ENCODE measurements around the gene KLHL2. TPM values are rescaled to one million over a fixed set of nuclear protein-coding genes. Genes with fewer than 3 reads are reported as not detected.
"Not testable (repeated sequence)": the region's sequence is repeated elsewhere in the genome, so short reads cannot be mapped to it uniquely, and the experiment has no call there.

KLHL2 gene
- total RNA-seq, 1 donor from 2014 or later, result 30.8 TPM

- not testable (repeated sequence) for DNase-seq (ENCODE audit: low spot score)
Measured at GRCh38 chr4:165232623-165233433, 25.5 kb downstream of the KLHL2 start.

GRCh38 chr4:165234766-165235165, 27.4 kb downstream of the KLHL2 start:
- DNase-seq (ENCODE audit: low spot score), result no peak

DNA sequence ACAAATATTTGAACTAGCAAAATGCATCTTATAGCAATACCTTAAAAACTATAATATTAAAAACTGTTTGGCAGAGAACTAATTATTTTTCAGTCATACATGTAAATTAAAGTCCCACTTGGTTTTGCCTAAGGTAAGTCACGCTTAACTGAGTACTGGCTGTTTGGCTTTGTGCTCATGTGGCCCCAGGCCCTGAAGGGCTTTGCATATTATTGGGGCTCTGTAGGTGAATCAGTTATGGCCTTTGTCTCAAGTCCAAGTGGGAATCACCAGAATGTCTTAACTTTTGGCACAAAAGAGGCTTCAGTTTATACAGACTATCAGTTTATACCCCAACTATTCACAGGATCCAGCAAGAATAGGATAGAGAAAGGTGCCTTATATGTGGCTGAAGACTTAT, 29.5 kb downstream of the KLHL2 start:
- not testable (repeated sequence) for DNase-seq (ENCODE audit: low spot score)

DNA sequence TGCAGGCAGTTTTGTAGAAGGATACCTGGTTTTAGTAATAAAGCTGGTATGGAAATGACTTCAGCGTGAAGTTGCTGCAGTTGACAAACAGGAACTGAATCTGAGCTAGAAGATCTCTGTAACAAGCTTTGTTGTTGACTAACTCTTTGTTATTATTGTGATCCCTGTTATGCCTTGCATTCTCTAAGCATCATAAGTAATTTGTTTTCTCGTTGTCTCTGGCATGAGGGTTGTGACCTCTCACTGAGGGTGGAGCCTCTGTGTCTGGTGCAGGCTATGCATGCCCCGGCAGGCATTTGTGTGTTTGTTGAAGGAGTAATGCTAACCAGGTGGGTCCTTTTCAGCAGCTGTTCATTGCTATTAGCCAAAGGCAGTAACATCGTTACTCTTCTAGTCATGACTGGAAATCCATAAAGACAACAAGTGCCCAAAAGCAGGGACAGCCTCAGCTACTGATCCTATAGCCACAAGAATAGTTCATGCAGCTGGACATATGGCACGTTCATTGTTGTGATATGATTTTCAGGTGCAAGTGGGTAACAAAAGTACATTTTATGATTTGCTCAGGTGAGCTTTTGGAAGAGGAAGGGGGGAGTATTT, 30.8 kb downstream of the KLHL2 start:
- not testable (repeated sequence) for DNase-seq (ENCODE audit: low spot score)

DNA sequence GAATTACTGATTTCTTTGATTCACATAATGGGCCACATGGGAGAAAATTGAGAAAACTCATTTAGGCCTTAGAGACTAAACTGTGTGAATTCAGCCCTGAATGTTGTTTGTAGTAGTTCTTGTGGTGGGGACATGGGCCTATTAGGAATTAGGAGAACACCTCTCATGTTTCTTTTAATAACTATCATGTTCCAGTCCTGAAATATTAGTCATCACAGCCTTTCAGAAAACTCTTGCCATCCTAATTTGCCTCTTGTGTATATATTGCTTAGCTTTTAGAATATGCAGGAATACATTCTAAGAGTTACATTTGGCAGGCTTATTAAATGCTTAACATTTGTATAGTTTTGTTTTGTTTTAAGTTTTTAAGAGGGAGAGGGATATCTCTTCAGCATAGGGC, 33.4 kb downstream of the KLHL2 start:
- not testable (repeated sequence) for DNase-seq (ENCODE audit: low spot score)

DNA sequence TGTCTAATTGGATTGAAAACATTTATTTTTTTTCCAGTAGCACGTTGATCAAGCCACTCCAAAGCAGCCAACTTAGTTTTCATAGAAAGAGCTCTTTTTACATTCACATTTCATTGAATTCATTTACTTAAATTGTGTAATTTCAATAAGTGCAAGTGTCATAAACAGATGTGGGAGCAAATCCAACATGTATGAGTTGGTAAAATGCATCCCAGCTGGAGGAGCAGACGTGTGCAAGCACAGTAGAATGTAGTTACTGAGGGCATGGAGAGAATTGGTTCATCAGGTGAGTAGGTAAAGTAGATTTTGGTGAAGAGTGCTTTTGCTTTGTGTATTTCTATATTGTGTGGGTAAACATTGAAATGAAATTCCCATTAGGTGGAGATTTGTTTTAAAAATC, 36.8 kb downstream of the KLHL2 start:
- DNase-seq (ENCODE audit: low spot score), result not testable (repeated sequence)

GRCh38 chr4:165244587-165245186, 37.3 kb downstream of the KLHL2 start:
- DNase-seq (ENCODE audit: low spot score), result not testable (repeated sequence)

- DNase-seq (ENCODE audit: low spot score), result no peak
Measured at GRCh38 chr4:165248102-165248501, 40.7 kb downstream of the KLHL2 start.

- not testable (repeated sequence) for DNase-seq (ENCODE audit: low spot score)
Measured at GRCh38 chr4:165248904-165249303, 41.5 kb downstream of the KLHL2 start.

DNA sequence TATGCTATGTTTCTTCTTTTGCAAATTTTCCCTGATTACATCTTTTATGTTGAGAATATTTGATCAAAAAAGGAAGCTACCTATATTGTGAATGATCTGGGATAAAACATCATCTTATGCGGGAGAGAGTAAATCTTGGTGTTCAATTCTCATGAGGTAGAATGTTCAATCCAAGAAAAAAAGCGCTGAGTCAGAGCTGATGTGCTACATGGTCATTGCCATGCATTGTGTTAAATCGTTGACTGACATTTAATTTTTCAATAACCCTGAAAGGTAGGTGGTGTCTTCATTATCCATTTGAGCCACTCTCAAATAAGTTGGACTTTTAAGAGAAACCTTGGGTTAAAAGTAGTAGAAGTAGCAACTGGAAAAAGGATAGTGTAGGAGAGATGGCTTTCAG, 47.4 kb downstream of the KLHL2 start:
- not testable (repeated sequence) for DNase-seq (ENCODE audit: low spot score)

DNA sequence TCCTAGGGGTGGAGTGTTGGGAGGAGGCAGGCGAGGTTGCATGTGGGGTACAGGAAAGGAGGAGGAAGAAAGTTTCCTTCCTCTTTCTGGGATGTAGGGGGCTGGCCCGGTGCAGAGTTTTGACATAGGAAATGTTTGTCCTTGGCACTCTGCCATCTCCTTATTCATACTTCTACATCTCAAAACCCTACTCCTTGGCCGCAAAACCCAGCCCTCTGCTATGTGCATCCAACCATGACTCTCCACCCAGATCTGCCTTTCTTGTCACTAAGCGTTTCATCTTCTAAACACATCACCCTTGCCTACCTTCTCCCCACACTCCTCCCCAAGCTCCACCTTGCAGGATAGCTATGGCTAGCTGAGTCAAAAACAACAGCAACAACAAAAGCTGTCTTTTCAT, 48.1 kb downstream of the KLHL2 start:
- not testable (repeated sequence) for DNase-seq (ENCODE audit: low spot score)

DNA sequence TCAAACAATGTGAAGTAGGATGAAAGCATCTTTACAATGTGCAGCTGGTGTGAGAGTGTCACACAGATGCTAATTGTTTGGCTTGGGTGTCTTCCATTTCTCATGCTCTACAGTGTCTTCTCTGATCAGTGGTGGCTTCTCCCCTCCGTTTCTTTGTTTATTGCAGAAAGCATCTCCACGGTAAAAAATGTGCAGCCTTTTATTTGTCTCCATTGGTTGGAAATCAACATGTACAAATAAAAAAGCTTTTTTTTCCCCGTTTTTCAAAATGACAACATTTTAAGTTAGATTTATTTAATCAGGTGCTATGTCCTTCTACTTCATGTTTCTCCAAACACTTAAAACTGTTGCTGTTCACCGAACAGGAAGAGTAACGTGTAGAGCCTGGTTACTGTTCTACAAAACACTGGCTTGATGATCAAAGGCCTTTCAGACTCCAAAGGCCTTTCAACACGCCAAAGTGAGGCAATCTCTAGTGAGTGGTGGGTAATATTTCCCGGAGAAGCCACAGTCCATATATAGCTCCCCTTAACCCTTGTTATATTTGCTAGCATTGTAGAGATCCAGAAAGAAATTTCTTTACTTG, 48.8 kb downstream of the KLHL2 start:
- DNase-seq (ENCODE audit: low spot score), result not testable (repeated sequence)

- DNase-seq (ENCODE audit: low spot score), result not testable (repeated sequence)
Measured at GRCh38 chr4:165259776-165260175, 52.4 kb downstream of the KLHL2 start.

DNA sequence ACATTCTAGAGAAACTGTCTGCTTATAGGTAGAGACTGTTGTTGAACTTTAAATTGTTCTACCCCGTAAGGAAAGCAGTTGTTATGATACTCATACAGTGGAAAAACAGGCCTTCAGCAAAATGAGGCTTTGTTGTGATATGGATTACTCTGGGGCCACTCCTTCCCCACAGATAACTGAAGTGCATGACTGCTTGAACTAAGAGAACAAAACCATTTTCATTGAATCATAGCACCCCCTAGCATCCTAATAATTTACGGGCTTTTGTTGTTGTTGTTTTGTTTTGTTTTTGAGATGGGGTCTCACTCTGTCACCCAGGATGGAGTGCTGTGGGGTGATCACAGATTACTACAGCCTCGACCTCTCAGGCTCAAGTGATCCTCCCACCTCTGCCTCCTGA, 54.9 kb downstream of the KLHL2 start:
- DNase-seq (ENCODE audit: low spot score), result not testable (repeated sequence)

GRCh38 chr4:165263466-165263865, 56.1 kb downstream of the KLHL2 start:
- not testable (repeated sequence) for DNase-seq (ENCODE audit: low spot score)

DNA sequence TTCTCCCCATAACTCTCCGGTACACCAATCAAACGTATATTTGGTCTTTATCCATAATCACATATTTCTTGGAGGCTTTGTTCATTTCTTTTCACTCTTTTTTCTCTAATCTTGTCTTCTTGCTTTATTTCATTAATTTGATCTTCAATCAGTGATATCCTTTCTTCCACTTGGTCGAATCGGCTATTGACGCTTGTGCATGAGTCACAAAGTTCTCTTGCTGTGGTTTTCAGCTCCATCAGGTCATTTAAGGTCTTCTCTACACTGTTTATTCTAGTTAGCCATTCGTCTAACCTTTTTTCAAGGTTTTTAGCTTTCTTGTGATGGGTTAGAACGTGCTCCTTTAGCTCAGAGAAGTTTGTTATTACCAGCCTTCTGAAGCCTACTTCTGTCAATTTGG, 62.6 kb downstream of the KLHL2 start:
- not testable (repeated sequence) for DNase-seq (ENCODE audit: low spot score)

- DNase-seq (ENCODE audit: low spot score), result not testable (repeated sequence)
Measured at GRCh38 chr4:165273443-165273842, 66.1 kb downstream of the KLHL2 start.

DNA sequence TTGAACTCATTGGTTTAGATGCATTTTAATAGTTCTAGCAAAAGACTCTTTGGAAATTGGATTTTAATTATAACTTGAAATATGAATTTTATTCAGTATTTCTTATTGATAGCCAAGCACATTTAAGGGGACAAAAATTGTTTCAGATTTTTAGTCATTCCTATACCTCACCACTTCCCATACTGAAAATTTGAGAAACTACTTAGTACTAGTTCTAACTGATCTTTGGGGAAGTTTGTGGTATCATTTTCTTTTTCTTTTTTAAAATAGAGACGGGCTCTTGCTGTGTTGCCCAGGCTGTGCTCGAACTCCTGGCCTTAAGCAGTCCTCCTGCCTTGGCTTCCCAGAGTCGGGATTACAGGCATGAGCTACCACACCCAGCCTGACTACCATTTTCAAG, 68.0 kb downstream of the KLHL2 start:
- not testable (repeated sequence) for DNase-seq (ENCODE audit: low spot score)

DNA sequence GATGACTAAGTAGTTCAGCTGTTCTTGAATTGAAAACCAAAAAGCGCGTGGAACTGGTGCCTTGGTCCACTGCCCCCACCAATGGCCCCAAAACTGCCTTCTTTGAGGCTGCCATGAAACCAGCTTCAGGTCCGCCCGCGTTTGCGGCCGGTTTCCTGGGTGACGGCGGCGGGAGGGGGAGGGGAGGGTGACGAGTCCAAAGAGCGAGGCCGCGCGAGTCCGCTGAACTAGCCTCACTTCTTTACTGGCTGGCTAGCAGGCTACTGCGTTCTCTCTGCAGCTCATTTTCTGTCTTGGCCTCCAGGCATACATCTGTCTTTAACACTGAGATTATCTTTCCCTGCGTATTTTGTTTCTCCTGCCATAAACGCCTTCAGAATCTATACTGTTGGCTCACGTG, 72.2 kb downstream of the KLHL2 start:
- not testable (repeated sequence) for DNase-seq (ENCODE audit: low spot score)

DNA sequence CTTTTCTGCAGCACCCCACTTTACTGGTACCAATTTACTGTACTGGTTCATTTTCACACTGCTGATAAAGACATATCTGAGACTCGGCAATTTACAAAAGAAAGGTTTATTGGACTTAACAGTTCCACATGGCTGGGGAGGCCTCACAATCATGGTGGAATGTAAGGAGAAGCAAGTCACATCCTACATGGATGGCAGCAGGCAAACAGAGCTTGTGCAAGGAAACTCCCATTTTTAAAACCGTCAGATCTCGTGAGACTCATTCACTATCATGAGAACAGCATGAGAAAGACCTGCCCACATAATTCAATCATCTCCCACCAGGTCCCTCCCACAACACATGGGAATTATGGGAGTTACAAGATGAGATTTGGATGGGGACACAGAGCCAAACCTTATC, 77.3 kb downstream of the KLHL2 start:
- not testable (repeated sequence) for DNase-seq (ENCODE audit: low spot score)

GRCh38 chr4:165286619-165287340, 79.4 kb downstream of the KLHL2 start:
- DNase-seq (ENCODE audit: low spot score), result not testable (repeated sequence)

All from mesenteric fat pad (tissue), 1 donor.